ENCODE results near the gene BET1.

The BET1 gene

DNA sequence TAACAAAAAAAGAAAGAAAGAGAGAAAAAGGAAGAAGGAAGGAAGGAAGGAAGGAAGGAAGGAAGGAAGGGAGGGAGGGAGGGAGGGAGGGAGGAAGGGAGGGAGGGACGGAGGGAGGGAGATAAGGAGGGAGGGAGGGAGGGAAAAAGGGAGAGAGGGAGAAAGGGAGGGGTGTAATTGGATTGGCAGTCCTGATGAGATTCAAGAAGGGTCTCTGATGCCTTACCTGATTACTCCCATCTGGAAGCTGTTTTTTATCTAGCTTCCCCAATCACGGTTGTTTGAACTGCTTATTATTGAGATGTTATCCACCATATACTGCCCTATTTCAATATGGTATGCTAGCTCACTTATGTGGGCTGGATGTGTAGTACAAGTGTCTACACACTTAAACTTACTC is 55.3 kb downstream of the BET1 start:
- no peak overlapping the region for H3K4me3 ChIP-seq (ENCODE audit: low read depth, low read length)
- TF ChIP-seq, protein P1, sequence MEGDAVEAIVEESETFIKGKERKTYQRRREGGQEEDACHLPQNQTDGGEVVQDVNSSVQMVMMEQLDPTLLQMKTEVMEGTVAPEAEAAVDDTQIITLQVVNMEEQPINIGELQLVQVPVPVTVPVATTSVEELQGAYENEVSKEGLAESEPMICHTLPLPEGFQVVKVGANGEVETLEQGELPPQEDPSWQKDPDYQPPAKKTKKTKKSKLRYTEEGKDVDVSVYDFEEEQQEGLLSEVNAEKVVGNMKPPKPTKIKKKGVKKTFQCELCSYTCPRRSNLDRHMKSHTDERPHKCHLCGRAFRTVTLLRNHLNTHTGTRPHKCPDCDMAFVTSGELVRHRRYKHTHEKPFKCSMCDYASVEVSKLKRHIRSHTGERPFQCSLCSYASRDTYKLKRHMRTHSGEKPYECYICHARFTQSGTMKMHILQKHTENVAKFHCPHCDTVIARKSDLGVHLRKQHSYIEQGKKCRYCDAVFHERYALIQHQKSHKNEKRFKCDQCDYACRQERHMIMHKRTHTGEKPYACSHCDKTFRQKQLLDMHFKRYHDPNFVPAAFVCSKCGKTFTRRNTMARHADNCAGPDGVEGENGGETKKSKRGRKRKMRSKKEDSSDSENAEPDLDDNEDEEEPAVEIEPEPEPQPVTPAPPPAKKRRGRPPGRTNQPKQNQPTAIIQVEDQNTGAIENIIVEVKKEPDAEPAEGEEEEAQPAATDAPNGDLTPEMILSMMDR (conservative IDR thresholded peaks at IDR 0.05; ENCODE audit: low read depth, low read length), result no peak
- DNase-seq (ENCODE audit: low read depth), result no peak

- no peak overlapping the region for H3K4me3 ChIP-seq (ENCODE audit: low read depth, low read length)
- TF ChIP-seq, protein P1 (conservative IDR thresholded peaks at IDR 0.05; ENCODE audit: low read depth, low read length), result no peak
- DNase-seq (ENCODE audit: low read depth), result peak; percentile 47
Observed at GRCh38 chr7:93948106-93948505, 56.0 kb downstream of the BET1 start.

DNA sequence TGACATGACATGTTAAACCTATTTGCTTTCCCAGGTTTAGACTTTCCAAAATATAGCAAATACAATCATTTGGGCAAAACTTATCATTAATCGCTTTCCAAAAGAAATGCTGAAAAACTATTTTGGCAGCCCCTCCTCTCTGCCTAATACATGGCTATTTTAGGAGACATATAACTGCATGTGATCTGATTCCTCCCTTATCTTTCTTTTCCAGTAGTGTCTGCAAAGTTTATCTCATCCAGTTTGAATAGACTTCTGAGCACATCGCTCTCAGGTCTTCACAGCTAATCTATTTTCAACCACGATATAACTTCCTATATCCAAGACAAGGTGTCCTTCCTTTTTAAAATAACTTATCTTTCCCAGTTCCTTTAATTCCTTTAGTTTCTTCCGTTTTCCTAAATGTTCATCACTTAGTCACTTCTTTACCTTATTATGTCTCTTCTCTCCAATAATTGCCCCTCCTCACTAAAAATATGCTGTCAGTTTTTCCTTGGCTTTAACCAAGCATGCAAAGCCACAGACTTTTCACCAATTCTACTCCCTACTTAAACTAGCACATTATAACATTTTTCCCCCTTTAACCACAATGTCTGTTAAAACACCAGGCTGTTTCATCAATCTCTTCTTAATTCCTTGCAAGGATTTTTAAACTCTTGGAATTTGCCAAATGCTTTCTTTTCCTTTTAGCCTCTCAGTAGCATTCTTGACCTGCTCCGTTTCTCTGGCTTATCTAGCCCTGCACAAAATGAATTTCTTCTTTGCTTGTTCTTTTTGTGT is 58.2 kb downstream of the BET1 start:
- DNase-seq (ENCODE audit: low read depth), result no peak
- H3K4me3 ChIP-seq (ENCODE audit: low read depth, low read length), result no peak overlapping the region
- TF ChIP-seq, protein P1 (conservative IDR thresholded peaks at IDR 0.05; ENCODE audit: low read depth, low read length), result no peak

DNA sequence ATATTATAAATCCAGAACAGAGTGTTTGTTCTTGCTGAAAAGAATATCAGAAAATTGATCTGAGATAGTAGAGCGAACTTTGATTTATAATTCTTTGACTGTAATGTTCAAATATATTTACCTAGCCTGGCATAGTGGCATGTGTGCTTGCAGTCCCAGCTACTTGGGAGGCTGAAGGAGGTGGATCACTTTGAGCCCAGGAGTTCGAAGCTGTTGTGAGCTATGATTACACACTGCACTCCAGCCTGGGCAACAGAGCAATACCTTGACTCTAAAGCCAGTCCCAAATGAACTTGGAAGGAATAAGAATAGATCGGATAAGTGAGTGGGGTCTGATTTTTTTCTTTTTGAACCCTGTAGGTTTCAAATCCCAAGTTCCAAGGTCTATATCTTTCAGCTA is 59.1 kb downstream of the BET1 start:
- H3K4me3 ChIP-seq (ENCODE audit: low read depth, low read length), result no peak overlapping the region
- TF ChIP-seq, protein P1 (conservative IDR thresholded peaks at IDR 0.05; ENCODE audit: low read depth, low read length), result no peak
- no peak for DNase-seq (ENCODE audit: low read depth)

DNA sequence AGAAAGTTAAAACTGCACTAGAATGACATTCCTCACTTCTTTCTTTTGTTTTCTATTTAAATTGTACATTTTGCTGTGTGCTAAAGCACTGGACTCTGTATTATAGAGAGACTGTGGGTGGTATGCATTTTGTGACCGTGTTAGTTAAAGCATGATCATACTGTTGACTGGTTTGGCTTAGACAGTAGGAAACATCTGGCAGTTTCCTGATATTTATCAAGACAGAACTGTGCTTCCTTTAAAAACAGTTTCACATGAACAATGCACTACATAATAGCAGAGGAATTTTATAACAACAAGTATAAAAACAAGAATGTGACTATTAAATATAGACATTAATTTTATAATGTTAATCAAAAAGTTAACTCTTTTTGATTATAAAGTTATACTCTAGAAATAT is 59.5 kb downstream of the BET1 start:
- TF ChIP-seq, protein P1 (conservative IDR thresholded peaks at IDR 0.05; ENCODE audit: low read depth, low read length), result no peak
- DNase-seq (ENCODE audit: low read depth), result peak; percentile 62
- no peak overlapping the region for H3K4me3 ChIP-seq (ENCODE audit: low read depth, low read length)

GRCh38 chr7:93943816-93944540 is 60.2 kb downstream of the BET1 start:
- no peak for DNase-seq (ENCODE audit: low read depth)
- H3K4me3 ChIP-seq (ENCODE audit: low read depth, low read length), result no peak overlapping the region
- TF ChIP-seq, protein P1 (conservative IDR thresholded peaks at IDR 0.05; ENCODE audit: low read depth, low read length), result no peak

Data from choroid plexus epithelial cell (primary cell).